Measurements from ENCODE around the gene CDKAL1. TPM values are rescaled to one million over a fixed set of nuclear protein-coding genes. Genes with fewer than 3 reads are reported as not detected.

The CDKAL1 gene
- total RNA-seq, 1 donor from 2014 or later, result 39.6 TPM

DNA sequence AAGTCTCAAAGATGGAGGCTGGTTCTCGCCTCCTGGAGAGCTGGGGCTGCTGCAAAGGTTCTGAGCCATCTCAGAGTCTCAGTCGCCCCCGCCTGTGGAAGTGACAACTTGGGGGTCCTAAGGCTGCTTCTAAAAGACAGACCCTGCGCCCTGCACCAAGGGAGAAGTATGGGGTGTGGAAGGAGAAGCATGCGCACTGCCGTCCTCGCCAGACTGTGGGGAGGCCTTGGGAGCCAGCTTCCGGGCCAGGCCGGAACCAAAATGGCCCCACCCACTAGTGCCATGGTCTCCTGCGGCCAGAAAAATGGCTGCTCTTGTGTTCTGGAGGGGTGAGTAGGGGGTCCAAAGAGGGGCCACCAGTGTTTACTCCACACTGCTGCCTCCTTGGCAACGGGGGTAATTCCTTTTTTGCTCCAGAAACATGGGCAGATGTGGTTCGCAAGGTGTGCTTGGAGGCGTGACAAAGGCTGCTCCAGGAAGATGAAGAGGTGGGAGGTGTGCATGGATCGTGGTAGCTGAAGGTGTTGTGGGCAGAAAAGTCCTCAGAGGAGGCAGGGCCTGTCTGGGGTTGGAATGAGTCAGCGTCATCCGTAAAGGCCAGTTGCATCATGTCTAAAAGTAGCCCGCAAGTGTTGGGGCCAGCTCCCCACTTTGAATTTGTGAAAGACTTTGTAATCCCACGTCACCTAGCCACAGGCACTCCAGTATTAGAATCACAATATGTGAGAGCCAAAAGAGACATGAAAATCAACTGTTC is 729.5 kb downstream of the CDKAL1 start:
- H3K27ac Mint-ChIP-seq, result no peak overlapping the region
- H4K20me1 ChIP-seq (ENCODE audit: low read depth), result no peaks in the 10 kb centered on the region
- H3K9me3 ChIP-seq (ENCODE audit: low read depth), result no peaks in the 10 kb centered on the region
- peaks cover 5% of the 10 kb centered on the region for H3K4me1 Mint-ChIP-seq
- H3K9ac ChIP-seq, result no peak overlapping the region
- peaks cover 14% of the 10 kb centered on the region for H3K4me1 ChIP-seq
- TF ChIP-seq EZH2 (IDR thresholded peaks at IDR 0.05) (no peak), EZH2phosphoT487 (IDR thresholded peaks at IDR 0.05) (no peak)
- TF ChIP-seq, protein P1, sequence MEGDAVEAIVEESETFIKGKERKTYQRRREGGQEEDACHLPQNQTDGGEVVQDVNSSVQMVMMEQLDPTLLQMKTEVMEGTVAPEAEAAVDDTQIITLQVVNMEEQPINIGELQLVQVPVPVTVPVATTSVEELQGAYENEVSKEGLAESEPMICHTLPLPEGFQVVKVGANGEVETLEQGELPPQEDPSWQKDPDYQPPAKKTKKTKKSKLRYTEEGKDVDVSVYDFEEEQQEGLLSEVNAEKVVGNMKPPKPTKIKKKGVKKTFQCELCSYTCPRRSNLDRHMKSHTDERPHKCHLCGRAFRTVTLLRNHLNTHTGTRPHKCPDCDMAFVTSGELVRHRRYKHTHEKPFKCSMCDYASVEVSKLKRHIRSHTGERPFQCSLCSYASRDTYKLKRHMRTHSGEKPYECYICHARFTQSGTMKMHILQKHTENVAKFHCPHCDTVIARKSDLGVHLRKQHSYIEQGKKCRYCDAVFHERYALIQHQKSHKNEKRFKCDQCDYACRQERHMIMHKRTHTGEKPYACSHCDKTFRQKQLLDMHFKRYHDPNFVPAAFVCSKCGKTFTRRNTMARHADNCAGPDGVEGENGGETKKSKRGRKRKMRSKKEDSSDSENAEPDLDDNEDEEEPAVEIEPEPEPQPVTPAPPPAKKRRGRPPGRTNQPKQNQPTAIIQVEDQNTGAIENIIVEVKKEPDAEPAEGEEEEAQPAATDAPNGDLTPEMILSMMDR (IDR thresholded peaks at IDR 0.05), result no peak
- no peak overlapping the region for H3K4me2 ChIP-seq
- H3K4me3 Mint-ChIP-seq, result no peak overlapping the region
- no peaks in the 10 kb centered on the region for H3K36me3 ChIP-seq
- no peak overlapping the region for H3K4me3 ChIP-seq
- H3K27me3 ChIP-seq, result no peaks in the 10 kb centered on the region
- H3K79me2 ChIP-seq (ENCODE audit: low read depth), result no peaks in the 10 kb centered on the region
- H3K27ac ChIP-seq, result no peak overlapping the region
- H3K36me3 Mint-ChIP-seq, result peaks cover 3% of the 10 kb centered on the region
- H3F3A ChIP-seq (ENCODE audit: low read depth), result peaks cover 16% of the 10 kb centered on the region
- no peak overlapping the region for H2AFZ ChIP-seq (replicated peaks)
- peaks cover 2% of the 10 kb centered on the region for H3K27me3 Mint-ChIP-seq (ENCODE audit: insufficient read depth, low read depth)
- no peak for DNase-seq (ENCODE audit: low spot score)
- peaks cover 6% of the 10 kb centered on the region for H3K9me3 Mint-ChIP-seq

DNA sequence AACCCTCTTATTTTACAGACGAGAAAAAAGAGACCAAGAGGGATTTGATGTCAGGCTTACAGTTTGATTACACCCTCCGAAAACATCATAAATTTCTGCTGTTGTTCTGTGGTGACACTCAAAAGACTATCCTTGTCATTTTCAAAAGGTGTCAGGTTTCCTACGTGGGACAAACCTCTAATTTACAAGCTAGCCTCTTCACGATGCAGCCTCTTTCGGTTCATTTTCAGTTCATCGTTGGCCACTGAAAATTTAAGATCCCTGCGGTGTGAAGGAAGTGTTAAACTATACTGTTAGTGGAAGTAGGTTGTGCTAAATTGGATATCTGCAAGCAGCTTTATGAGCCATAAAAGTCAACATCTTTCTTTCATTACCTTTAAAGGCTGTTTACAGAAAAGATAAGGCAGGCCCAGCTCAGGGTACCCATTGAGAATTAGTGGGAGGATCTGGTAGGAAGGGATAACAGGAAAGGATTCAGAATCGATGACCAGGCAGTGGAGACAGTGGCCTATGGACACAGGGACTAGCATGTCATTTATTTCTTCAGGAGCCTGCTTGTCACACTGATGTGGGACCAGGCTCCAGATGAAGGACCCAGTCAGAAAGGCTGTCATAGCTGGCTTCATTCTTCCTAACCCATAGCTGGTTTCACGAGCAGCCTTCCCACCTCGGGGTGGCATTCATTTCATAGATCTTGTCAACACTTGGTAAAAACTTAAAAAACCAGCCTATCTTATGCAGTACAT is 730.2 kb downstream of the CDKAL1 start:
- Histone ChIP-seq H3K9ac (no peak overlapping the region), H3K27ac (no peak overlapping the region), H3K4me3 (no peak overlapping the region), H3F3A (ENCODE audit: low read depth) (peaks cover 10% of the 10 kb centered on the region), H3K27me3 (no peaks in the 10 kb centered on the region), H4K20me1 (ENCODE audit: low read depth) (no peaks in the 10 kb centered on the region), H3K4me2 (no peak overlapping the region), H2AFZ (replicated peaks) (no peak overlapping the region), H3K36me3 (no peaks in the 10 kb centered on the region), H3K9me3 (ENCODE audit: low read depth) (no peaks in the 10 kb centered on the region), H3K79me2 (ENCODE audit: low read depth) (no peaks in the 10 kb centered on the region), H3K4me1 (peaks cover 12% of the 10 kb centered on the region)
- Mint-ChIP-seq H3K4me1 (peaks cover 8% of the 10 kb centered on the region), H3K9me3 (peaks cover 6% of the 10 kb centered on the region), H3K36me3 (peaks cover 3% of the 10 kb centered on the region), H3K27me3 (ENCODE audit: insufficient read depth, low read depth) (peaks cover 4% of the 10 kb centered on the region), H3K27ac (no peak overlapping the region), H3K4me3 (no peak overlapping the region)
- no peak for DNase-seq (ENCODE audit: low spot score)
- TF ChIP-seq, protein P1 (IDR thresholded peaks at IDR 0.05), result no peak
- TF ChIP-seq EZH2phosphoT487 (IDR thresholded peaks at IDR 0.05) (no peak), EZH2 (IDR thresholded peaks at IDR 0.05) (no peak)

DNA sequence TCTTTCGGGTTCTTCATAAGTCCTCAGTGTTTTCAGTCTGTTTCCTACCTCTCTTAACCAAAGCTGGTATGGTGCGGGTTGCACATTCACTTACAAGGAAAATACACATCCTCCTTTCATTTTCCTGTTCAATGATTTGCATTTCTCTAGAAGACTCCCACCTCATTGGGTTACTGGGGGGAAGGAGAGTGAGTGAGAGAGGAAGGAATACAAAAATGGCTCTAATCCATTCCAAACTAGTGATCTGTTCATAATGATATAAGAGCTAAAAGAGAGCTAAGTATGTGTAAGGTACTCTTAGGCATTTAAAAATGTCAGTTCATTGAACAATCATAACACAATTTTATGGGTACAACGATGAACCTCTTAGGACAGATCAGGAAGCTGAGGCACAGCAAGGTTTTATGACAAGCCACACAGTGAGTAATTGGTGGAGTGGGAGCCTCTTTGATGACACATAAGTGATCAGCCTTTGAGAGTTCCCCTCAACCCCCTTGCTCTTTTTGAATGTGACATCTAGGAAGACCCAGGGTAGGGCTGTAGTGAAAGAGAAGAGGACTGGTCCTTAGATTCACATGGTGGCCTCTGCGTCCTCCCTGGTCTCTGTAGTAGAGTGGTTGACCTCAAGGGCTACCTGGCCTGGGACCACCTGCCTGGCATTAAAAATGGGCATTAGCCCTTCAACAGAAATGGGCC is 730.9 kb downstream of the CDKAL1 start:
- Histone ChIP-seq H4K20me1 (ENCODE audit: low read depth) (no peaks in the 10 kb centered on the region), H3K9me3 (ENCODE audit: low read depth) (no peaks in the 10 kb centered on the region), H3K27ac (no peak overlapping the region), H3K9ac (no peak overlapping the region), H3K79me2 (ENCODE audit: low read depth) (no peaks in the 10 kb centered on the region), H3K36me3 (no peaks in the 10 kb centered on the region), H3F3A (ENCODE audit: low read depth) (peaks cover 3% of the 10 kb centered on the region), H3K4me3 (no peak overlapping the region), H3K4me2 (no peak overlapping the region), H3K4me1 (peaks cover 5% of the 10 kb centered on the region), H3K27me3 (no peaks in the 10 kb centered on the region), H2AFZ (replicated peaks) (no peak overlapping the region)
- TF ChIP-seq EZH2 (IDR thresholded peaks at IDR 0.05) (no peak), EZH2phosphoT487 (IDR thresholded peaks at IDR 0.05) (no peak)
- TF ChIP-seq, protein P1 (IDR thresholded peaks at IDR 0.05), result no peak
- no peak for DNase-seq (ENCODE audit: low spot score)
- Mint-ChIP-seq H3K9me3 (peaks cover 3% of the 10 kb centered on the region), H3K4me3 (no peak overlapping the region), H3K36me3 (no peaks in the 10 kb centered on the region), H3K4me1 (peaks cover 8% of the 10 kb centered on the region), H3K27me3 (ENCODE audit: insufficient read depth, low read depth) (peaks cover 7% of the 10 kb centered on the region), H3K27ac (no peak overlapping the region)

Data from neural progenitor cell (in vitro differentiated cells).